GM10248 (cell line): Measurements from ENCODE around the gene CTSD.

Source experiments
- CTCF ChIA-PET: fragments of 300-600 bp; sonication (Branson Sonifier 250); formaldehyde crosslinking; extraction: SDS; loops from one replicate; lab custom pipeline; 2021; ENCODE audit warnings: antibody characterized with exemption; lab: Yijun Ruan, JAX
- POLR2A ChIA-PET: fragments of 350-650 bp; sonication (Branson Sonifier 250); formaldehyde crosslinking; extraction: SDS; loops from one replicate; lab custom pipeline; 2020; ENCODE audit warnings: antibody characterized with exemption; lab: Yijun Ruan, JAX
- DNase-seq: peaks from one replicate; pipeline ENCODE4 v3.0.0; 2012; ENCODE audit errors: extremely low spot score
- TF ChIP-seq, protein P1 (sequence below): IDR thresholded peaks from 2 replicates; pipeline ENCODE4 v1.5.1; 2012; ENCODE audit warnings: mild to moderate bottlenecking, low read depth; ENCODE audit errors: extremely low read depth, missing control alignments, control extremely low read depth

CTSD gene

DNA sequence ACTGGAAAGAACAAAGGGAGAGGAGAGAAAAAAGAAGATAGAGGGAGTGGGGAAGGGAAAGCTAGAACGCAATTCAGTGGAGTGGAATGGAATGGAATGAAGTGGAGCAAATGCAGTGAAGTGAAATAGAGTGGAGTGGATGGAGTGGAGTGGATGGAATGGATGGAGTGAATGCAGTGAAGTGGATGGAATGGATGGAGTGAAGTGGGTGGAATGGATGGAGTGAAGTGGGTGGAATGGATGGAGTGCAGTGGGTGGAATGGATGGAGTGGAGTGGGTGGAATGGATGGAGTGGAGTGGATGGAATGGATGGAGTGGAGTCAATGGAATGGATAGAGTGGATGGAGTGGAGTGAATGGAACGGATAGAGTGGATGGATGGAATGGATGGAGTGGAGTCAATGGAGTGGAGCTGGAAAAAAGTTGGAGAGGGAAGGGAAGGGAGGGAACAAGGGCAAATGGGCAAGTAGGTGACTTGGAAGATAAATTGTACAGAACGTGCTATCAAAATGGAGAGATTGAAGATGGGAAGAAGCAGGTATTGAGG, 27.2 kb downstream of the CTSD start:
- ChIA-PET POLR2A (no interaction called here), CTCF (interaction anchor here (0.9 to 1.2 kb wide), 2 partner anchors 43 to 84 kb away, joined by 3 read pairs; no protein-coding TSS in a partner anchor)
- no peak for DNase-seq
- TF ChIP-seq, protein P1, sequence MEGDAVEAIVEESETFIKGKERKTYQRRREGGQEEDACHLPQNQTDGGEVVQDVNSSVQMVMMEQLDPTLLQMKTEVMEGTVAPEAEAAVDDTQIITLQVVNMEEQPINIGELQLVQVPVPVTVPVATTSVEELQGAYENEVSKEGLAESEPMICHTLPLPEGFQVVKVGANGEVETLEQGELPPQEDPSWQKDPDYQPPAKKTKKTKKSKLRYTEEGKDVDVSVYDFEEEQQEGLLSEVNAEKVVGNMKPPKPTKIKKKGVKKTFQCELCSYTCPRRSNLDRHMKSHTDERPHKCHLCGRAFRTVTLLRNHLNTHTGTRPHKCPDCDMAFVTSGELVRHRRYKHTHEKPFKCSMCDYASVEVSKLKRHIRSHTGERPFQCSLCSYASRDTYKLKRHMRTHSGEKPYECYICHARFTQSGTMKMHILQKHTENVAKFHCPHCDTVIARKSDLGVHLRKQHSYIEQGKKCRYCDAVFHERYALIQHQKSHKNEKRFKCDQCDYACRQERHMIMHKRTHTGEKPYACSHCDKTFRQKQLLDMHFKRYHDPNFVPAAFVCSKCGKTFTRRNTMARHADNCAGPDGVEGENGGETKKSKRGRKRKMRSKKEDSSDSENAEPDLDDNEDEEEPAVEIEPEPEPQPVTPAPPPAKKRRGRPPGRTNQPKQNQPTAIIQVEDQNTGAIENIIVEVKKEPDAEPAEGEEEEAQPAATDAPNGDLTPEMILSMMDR, result no peak

DNA sequence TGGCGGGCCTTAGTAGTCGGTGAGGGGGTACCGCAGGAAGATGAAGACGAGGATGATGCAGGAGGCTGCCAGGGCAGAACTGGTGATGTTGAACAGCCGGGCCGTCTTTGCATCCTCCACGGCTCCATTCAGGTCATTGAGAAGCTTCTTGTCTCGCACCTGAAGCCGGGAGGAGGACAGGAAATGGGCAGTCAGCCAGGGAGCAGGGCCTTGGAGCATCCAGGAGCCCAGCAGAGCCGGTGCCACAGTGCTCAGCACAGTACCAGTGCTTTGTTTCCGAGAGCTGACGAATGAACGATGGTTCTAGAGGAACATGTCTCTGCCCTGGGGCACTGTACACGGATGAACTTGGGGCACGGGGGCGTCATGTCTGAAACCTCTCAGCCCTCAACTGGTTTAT, 28.5 kb downstream of the CTSD start:
- TF ChIP-seq, protein P1, result no peak
- ChIA-PET CTCF (no interaction called here), POLR2A (no interaction called here)
- no peak for DNase-seq

DNA sequence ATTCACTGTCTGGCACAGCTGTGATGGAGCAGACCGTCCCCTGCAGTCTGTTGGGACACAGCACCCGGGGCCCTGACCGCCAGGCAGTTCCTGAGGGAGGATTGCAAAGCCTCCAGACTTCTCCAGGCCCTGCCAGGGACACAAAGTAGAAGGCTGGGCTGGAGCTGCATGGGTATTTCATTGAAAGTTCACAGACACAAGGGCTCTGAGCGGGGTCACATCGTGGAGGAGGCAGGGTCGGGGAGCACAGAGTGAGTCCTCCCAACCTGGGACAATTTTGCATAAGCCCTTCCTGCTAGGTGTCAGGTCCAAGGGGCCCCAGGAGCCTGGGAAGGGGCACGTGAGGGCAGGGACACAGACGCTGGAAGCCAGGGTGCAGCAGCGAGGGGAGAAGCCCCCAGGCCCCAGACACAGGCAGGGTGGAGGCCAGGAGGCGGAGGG, 29.1 kb downstream of the CTSD start:
- ChIA-PET POLR2A (no interaction called here), CTCF (interaction anchor here (2.1 kb wide), 1 partner anchor 98 kb away, joined by 6 read pairs; no protein-coding TSS in a partner anchor)
- TF ChIP-seq, protein P1, result no peak
- no peak for DNase-seq

GRCh38 chr11:1733716-1734640, 29.7 kb downstream of the CTSD start:
- TF ChIP-seq, protein P1, result no peak
- no peak for DNase-seq
- ChIA-PET POLR2A (no interaction called here), CTCF (interaction anchor here (1.3 to 2.7 kb wide), 3 partner anchors 23 to 99 kb away, joined by 3 to 7 read pairs (median 6); no protein-coding TSS in a partner anchor)

DNA sequence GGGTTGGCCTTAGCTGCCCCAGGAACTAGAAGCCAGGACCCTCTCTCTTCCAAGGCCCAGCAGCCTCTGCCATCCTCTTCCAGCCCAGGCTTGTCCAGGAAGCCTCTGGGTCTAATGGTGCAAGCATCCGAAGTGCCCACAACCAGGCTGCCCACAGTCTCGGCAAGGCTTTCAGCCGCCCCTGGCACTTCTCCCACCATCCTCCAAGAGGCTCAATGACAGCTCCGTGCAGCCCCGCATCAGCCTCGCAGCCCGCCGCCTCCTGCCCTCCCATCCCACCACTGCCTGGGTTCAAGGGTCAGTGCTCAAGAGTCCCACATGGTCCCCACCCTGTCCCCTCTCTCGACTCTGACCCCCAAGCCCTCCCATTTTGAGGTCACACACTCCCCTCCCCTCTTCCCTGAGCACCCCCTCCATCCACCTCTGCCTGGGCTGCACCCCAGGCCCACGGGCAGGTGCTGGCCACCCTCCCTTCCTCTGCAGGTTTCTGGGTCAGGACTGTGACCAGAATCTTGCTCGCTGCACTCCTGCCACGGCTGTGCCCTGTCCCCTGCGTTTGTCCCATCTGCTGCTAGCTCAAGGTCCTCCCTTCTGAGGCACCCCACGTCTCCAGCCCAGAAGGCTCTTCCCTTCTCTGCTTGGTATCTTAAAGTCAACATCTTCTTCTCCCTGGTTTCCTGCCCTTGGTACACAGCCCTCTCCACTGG, 30.6 kb downstream of the CTSD start:
- no peak for DNase-seq
- ChIA-PET CTCF (interaction anchor here (1.3 to 2.7 kb wide), 3 partner anchors 24 to 100 kb away, joined by 3 to 7 read pairs (median 6); no protein-coding TSS in a partner anchor), POLR2A (no interaction called here)
- TF ChIP-seq, protein P1, result no peak
